Stimulated activated CD8-positive, alpha-beta memory T cell treated with anti-CD3 and anti-CD28 coated beads, Interleukin-7, amount 100 ng/mL, for 24 hours (primary cell): ENCODE measurements around the gene CCDC141.

ENCODE experiments used
- DNase-seq: peaks from one replicate; pipeline ENCODE4 v3.0.0-alpha.2; 2020; ENCODE audit warnings: low read depth

The CCDC141 gene

DNA sequence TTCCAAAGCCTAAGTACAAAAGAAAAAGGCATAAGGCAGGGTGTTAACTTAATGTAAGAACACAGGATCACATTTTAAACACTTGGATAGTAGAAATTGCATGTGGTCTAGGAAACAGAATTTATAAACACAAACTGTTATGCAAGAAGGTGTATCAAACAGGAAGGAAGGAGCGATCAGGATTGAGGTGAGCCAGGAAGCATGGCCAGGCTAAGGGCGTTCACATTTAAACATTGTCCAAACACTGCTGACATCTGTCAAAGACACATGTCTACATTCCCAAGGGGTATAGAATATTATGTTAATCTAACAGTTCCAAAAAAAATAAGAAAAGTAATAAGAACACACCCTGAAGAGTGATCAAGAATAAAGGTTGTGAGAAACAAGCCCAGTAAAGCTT is 71.3 kb downstream of the CCDC141 start:
- no peak for DNase-seq

- no peak for DNase-seq
Observed at GRCh38 chr2:178976351-178976750, 73.6 kb downstream of the CCDC141 start.

GRCh38 chr2:178962805-178963433 is 87.0 kb downstream of the CCDC141 start:
- no peak for DNase-seq

DNA sequence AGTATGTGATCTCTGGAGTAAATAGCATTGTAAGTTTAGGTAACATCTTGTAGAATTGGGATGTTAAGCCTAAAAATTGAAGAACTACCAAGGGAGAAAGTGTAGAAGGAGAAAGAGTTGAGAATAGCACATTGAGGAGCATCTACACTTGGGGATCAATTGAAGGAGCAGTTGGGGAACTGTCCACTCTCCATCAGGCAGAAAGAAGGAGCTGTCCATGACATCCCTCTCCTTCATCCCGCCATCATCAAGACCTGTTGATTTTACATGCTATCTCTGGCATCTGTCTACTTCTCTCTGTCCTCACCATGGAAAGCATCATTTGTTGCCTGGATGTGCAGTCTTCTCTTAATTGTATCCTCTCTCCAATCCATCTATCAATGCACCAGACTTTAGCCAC is 87.8 kb downstream of the CCDC141 start:
- no peak for DNase-seq

GRCh38 chr2:178954049-178954448 is 95.9 kb downstream of the CCDC141 start:
- DNase-seq, result no peak

- no peak for DNase-seq
Observed at GRCh38 chr2:178951266-178952006, 98.5 kb downstream of the CCDC141 start.

GRCh38 chr2:178949584-178949983 is 100.4 kb downstream of the CCDC141 start:
- no peak for DNase-seq

DNA sequence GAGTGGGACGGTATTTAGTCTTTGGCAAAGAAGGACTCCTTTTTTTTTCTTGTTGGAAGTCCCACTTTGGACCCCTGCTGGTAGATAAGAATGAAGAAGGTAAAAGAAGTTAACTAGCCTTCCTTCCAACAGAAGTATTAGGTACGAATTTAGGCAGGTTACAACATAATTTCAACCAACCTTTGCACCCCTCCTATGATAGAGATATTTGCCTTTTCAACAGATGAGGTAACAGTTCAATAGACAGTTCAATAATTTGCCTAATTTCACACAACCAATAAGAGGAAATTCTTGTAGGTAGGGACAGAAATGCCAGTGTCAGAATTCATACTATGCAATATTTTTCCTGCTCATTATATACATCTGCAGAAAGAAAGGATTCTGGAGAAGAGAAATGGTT is 100.8 kb downstream of the CCDC141 start:
- no peak for DNase-seq

DNA sequence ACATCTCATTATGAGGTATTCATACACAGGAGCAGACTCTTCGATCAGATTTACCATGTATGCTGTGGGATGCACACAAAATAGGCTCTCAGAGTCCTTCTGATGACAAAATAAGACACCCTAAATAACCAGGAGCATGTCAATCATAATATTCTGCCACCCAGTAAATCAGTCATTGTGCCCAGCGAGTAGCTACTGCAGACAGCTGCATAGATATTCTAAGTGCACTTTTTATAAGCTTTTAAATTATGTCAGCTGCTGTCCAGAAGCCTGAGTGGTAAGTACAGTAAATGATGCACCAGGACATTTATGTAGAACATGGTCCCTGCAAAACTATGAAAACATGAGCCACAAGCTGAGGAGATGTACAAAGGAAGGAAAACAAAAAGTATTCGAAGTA is 102.9 kb downstream of the CCDC141 start:
- no peak for DNase-seq

- no peak for DNase-seq
Observed at GRCh38 chr2:178946494-178946893, 103.4 kb downstream of the CCDC141 start.

- no peak for DNase-seq
Observed at GRCh38 chr2:178943745-178944144, 106.2 kb downstream of the CCDC141 start.

DNA sequence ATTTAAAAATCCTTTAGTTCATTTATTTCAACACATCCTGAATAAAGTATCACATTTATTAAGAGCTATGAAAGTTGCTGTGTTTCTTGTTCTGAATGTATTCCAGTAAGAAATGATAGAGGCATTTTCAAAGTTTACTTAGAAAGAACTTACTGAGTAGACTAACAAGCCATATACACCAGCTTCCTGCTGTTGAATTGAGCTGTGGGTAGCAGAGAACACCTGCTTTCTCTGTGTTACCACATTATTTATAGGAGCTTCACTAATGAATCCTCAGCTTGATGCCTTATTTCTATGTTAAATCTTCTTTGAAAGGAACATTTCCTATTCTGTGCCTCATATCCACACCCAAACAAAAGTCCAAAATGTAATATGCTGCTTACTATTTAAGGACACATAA is 115.4 kb downstream of the CCDC141 start:
- DNase-seq, result no peak

DNA sequence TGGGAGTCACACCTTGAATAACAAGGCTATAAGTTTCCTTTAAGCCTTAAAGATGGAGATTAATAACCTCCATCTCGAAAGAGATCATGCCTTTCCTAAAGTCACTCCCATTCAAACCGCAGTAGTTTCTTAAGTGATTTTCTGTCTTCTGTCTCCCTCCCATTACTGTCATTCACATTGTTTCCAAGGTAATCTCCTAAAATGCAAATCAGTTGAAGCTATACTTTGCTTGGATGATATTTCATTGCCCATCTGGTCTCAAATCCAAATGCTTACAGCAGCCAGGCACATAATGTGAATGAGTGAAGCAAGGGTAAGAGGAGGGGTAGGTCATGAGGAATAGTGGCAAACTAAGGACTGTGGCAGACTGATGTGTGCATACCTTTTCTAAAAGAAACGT is 116.4 kb downstream of the CCDC141 start:
- no peak for DNase-seq

DNA sequence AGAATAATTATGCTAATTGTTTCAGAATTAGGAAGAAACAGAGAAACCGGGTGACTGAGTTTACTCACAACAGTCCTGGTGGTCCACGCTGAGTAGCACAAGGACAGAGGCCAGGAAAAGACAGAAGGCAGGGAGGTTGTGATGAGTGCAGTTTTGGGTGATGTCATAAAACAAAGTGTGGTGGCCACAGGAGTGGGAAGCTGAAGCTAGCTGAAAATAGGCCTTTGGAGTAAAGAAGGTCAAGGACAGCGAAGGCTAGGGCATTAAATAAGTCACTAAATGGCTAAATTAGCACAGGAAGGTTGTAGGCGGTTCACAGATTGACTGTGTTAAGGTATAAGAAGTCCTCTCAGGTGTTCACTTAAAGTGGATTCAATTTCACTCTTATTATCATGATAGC is 121.9 kb downstream of the CCDC141 start:
- DNase-seq, result no peak

- no peak for DNase-seq
Observed at GRCh38 chr2:178927173-178927572, 122.8 kb downstream of the CCDC141 start.

DNA sequence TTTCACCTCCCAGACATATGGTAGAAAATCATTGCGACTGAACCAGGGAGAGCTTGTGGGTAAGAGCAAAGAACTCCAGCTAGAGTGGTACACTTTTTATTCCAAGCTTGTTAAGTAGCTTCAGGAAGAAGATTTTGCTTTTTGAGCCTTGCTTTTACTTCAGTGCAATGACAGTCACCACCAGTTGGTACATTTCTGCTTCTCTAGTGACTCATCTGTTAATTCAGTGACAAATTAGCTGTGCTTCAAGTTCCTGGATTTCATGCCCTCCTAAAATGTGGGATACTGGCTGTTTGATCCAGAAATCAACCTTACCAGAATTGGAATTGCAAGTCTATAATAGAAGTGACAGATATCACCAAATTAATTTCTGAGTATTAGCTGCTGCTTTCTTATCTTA is 125.1 kb downstream of the CCDC141 start:
- no peak for DNase-seq

DNA sequence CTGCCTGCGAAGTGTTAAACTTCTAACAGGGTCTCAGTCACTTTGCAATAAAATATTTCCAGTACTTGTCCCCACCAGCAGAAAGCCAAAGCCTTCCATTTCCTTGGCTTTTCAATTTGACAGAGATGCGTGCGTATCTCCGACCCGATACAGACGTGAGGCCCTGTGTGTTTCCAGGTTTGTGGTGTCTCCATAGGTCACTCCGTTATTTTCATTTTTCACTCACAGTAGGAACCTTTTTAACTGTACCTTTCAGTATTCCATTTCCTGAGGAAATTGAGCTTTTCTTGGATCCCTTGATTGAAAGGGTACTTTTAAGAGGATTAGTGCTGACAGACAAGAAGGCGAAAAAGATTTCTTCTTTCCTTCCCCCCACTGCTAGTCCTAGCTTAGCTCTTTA is 126.4 kb downstream of the CCDC141 start:
- DNase-seq, result no peak

GRCh38 chr2:178920916-178921513 is 128.9 kb downstream of the CCDC141 start:
- no peak for DNase-seq

DNA sequence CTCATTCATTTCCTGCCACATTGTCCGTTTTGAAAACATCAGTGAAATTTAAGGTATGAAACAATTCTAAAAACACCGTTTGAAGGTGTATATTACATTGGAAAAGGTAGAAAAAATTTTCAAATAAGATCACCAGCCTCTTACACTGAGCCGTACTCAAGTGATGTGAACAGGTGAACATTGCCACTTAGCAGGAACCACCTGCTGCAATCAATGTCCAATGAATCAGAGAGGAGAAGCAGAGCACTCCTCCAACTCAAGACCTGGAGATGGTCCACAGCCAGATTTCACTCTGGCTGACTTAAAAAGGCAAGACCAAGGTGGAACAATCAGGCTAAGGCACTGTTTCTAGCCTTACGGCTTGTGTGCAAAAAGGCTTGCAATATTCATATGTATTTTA is 132.4 kb downstream of the CCDC141 start:
- DNase-seq, result no peak

DNA sequence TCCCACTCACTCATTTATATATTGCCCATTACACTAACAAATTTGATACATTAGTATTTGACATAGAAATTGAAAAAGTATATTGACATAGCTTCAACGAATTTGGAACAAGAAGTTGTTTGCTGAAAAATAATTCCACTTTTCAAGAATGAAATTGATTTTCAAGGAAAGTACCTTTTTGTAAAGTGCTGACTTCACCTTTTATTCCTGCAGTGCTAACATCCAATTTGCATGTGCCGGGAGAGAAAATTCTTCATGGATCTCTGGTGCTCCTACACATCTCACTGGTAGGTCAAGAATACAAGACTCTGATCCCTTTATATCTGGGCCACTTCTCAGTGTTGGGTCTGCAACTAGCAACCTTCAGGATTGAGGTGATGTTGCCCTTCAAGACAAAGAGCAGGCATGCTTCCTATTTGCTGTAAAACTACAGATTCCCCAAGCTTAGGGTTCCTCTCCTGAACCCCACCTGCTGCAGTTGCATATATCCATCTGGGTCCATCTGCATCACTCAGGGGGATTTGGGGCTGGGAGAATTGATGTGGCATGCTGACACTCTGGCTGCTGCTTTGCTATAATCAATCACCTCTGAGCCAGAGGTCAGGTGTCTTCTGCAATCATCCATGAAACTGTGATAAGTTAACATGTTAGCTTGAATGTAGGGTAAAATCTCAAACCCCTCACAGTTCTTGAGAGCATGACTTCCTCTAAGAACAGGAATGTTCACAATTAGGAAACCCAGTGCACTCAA is 134.3 kb downstream of the CCDC141 start:
- no peak for DNase-seq

- DNase-seq, result peak; percentile 56
Observed at GRCh38 chr2:178914259-178914849, 135.6 kb downstream of the CCDC141 start.

DNA sequence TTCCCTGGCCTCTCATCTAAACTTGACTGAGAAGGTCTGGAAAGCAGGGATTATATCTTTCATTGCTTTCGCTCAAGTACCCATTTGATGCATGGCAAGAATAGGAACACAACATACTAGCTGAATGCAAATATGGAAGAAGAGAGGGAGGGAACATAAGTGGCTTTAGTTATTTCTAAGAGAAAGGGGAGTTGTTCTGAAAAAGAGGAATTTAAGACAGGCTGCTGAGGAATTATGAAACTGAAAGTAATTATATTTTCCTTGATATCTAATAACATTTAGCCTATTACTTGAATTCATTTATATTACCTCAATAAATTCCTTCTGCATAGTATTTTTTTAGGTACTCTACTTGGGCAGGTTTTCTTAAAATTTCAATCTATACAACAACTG is 136.9 kb downstream of the CCDC141 start:
- DNase-seq, result no peak
